Heart right ventricle (tissue), 16 donors: Measurements from ENCODE around the gene NECAB2. TPM values are rescaled to one million over a fixed set of nuclear protein-coding genes. Genes with fewer than 3 reads are reported as not detected.
A peak's percentile ranks its signal among the peaks of the same experiment; 100 is the strongest.

ENCODE experiments used
- ATAC-seq, 8 donors: fragments of 200-7000 bp; cut with Tn5 transposase; one replicate each; pipeline ENCODE4 v1.9.1; 2020; ENCODE audit warnings: mild to moderate bottlenecking in 8 of 8, moderate library complexity in 8 of 8, moderate number of reproducible peaks in 1 of 8
- DNase-seq, 2 donors: peaks; one replicate each; pipeline ENCODE4 v3.0.0-alpha.2; 2020
- H3K27ac ChIP-seq, 10 donors: fragments of 200-600 bp; sonication (generic) in 2 of 10; one replicate each; pipeline versions ENCODE4 v1.5.0 to v1.8.0; 2020 to 2022; ENCODE audit warnings: mild to moderate bottlenecking in 3 of 10
- H3K27me3 ChIP-seq, 7 donors: fragments of 200-600 bp; one replicate each; pipeline ENCODE4 v1.8.0; 2021 to 2022; ENCODE audit warnings: mild to moderate bottlenecking in 2 of 7
- H3K36me3 ChIP-seq, 9 donors: fragments of 200-600 bp; sonication (generic) in 1 of 9; one replicate each; pipeline versions ENCODE4 v1.5.0 to v1.8.0; 2020 to 2022; ENCODE audit warnings: mild to moderate bottlenecking in 2 of 9
- H3K4me1 ChIP-seq, 9 donors: fragments of 200-600 bp; sonication (generic) in 1 of 9; one replicate each; pipeline versions ENCODE4 v1.5.0 to v1.8.0; 2020 to 2022; ENCODE audit warnings: mild to moderate bottlenecking in 4 of 9
- H3K4me3 ChIP-seq, 10 donors: fragments of 200-600 bp; sonication (generic) in 2 of 10; one replicate each; pipeline versions ENCODE4 v1.5.0 to v1.8.0; 2020 to 2022; ENCODE audit warnings: mild to moderate bottlenecking in 7 of 10, moderate library complexity in 2 of 10
- H3K9me3 ChIP-seq, 11 donors: fragments of 200-600 bp in 10 of 11; sonication (generic) in 2 of 11; one replicate each; pipeline versions ENCODE4 v1.5.0 to v1.8.0; 2013 to 2022; ENCODE audit warnings: mild to moderate bottlenecking in 2 of 11, control low read depth in 1 of 11, moderate library complexity in 1 of 11
- WGBS, 2 donors: extraction: QIAGEN DNeasy Blood & Tissue Kit; methylation state at CpG; one replicate each; pipeline ENCODE4 v1.1.7; 2013; ENCODE audit warnings: inconsistent platforms in 1 of 2; 5-methylcytosine and 5-hydroxymethylcytosine counted together
- intact Hi-C, 10 donors: fragments of 100-400 bp; cut with DNase I; formaldehyde crosslinking; loops; one replicate each; pipeline versions ENCODE4 v1.11.1 to v1.14.2; 2022
- polyA plus RNA-seq, 2 donors: library from polyadenylated mRNA; stranded (reverse); fragments of 200-250 nt; gene quantifications; one replicate each; pipeline ENCODE4 v1.2.3, GENCODE V29; 2013
- total RNA-seq, 10 donors: library from RNA; stranded (reverse); fragmentation: NEBNext Ultra II Directional in 3 of 10; extraction: Animal tissue kit (Norgen Biotek cat#: 25700) in 3 of 10; gene quantifications; one replicate each; pipeline versions ENCODE4 v1.2.1 to v1.2.4, GENCODE V29; 2021 to 2023
- TF ChIP-seq, protein P1 (sequence below), 9 donors: fragments of 200-600 bp; sonication (generic) in 2 of 9; IDR thresholded peaks; one replicate each; pipeline versions ENCODE4 v1.5.0 to v1.8.0; 2021 to 2022; ENCODE audit warnings: antibody characterized with exemption in 9 of 9, mild to moderate bottlenecking in 5 of 9, moderate library complexity in 1 of 9
- donor health status: Arrhythmogenic right ventricular cardiomyopathy.
- donor health status: ischemic (EF 13 %, LVEDD 7.1; RV severe dilation, severe dysfunction).
- donor health status: healthy with polysubstance abuse.
- donor health status: DM: no; HTN: yes; CAD: no.
- donor health status: DM: no; HTN: no; CAD: no.
- donor health status: ischemic (EF 25% LVEDD 6.9; RV normal size, moderate dysfunction).
- donor health status: ischemic (EF 25% LVEDD 5.7; RV mildly dilated, moderate dysfunction).
- donor health status: healthy.
- donor health status: DM: yes; HTN: yes; CAD: no.
- donor health status: Ischemic cardiomyopathy.
- donor health status: ischemic (EF 35%, LVEDD 5.7; RV mildly dilated, moderate dysfunction).
- donor health status: nonischemic (EF 11% LVEDD 7.7; RV severe dilation, severe dysfunction).
- donor health status: DM: yes; HTN: yes; CAD: no.
- donor health status: PGD.
- donor health status: ischemic (EF 29% LVEDD 5.4; RV normal size, mild dysfunction).
- donor health status: nonischemic (EF 23%, LVEDD 6.1; RV moderate dilation, normal function).

NECAB2 gene
- total and polyA plus RNA-seq, 12 donors, result 0.32 to 3.2 (median 1.0) TPM

DNA sequence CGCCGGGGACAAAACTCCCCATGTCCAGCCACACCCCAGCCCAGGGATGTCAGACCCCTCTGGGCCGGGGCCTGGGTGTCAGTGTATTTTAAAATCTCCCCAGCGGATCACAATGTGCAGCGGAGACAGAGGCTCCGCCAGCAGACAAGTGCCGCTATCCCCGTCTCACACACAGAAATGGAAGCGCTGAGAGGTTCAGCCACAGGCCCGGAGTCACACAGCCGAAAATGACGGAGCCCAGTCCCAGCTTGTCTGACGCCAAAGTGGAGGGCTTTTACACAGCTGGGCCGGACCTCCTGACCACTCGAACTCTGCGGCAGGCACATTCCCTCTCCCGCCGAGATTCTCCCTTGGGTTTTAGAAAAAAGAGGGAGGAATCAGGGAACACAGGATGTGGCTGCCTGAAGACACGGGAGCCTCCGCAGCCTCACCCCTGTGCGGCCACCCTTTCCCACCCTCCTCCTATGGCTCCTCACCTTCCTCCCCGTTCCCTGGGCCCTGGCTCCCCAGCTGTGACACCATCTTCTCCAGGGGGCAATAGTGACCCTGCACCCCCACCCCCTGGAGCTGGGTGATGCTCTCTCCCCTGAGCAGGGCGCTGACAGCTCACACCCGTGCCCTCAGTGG, 21.8 kb upstream of the NECAB2 start:
- intact Hi-C loops, result no loop called here
- H3K4me3 ChIP-seq, result no peak overlapping the region
- H3K27ac ChIP-seq, result no peak overlapping the region
- H3K4me1 ChIP-seq, result peaks cover 0 to 10% (median 0%) of the 10 kb centered on the region in 9 donors
- WGBS, 2 donors, result 75 to 78% methylated on average over 24 of the region's 24 CpGs
- ATAC-seq (peak in 4 of 8 donors; percentile 18 to 37 (median 22)), DNase-seq (no peak)
- H3K36me3 ChIP-seq, result no peaks in the 10 kb centered on the region
- H3K9me3 ChIP-seq, result no peaks in the 10 kb centered on the region
- TF ChIP-seq, protein P1, sequence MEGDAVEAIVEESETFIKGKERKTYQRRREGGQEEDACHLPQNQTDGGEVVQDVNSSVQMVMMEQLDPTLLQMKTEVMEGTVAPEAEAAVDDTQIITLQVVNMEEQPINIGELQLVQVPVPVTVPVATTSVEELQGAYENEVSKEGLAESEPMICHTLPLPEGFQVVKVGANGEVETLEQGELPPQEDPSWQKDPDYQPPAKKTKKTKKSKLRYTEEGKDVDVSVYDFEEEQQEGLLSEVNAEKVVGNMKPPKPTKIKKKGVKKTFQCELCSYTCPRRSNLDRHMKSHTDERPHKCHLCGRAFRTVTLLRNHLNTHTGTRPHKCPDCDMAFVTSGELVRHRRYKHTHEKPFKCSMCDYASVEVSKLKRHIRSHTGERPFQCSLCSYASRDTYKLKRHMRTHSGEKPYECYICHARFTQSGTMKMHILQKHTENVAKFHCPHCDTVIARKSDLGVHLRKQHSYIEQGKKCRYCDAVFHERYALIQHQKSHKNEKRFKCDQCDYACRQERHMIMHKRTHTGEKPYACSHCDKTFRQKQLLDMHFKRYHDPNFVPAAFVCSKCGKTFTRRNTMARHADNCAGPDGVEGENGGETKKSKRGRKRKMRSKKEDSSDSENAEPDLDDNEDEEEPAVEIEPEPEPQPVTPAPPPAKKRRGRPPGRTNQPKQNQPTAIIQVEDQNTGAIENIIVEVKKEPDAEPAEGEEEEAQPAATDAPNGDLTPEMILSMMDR (IDR thresholded peaks at IDR 0.05), result no peak
- no peaks in the 10 kb centered on the region for H3K27me3 ChIP-seq

DNA sequence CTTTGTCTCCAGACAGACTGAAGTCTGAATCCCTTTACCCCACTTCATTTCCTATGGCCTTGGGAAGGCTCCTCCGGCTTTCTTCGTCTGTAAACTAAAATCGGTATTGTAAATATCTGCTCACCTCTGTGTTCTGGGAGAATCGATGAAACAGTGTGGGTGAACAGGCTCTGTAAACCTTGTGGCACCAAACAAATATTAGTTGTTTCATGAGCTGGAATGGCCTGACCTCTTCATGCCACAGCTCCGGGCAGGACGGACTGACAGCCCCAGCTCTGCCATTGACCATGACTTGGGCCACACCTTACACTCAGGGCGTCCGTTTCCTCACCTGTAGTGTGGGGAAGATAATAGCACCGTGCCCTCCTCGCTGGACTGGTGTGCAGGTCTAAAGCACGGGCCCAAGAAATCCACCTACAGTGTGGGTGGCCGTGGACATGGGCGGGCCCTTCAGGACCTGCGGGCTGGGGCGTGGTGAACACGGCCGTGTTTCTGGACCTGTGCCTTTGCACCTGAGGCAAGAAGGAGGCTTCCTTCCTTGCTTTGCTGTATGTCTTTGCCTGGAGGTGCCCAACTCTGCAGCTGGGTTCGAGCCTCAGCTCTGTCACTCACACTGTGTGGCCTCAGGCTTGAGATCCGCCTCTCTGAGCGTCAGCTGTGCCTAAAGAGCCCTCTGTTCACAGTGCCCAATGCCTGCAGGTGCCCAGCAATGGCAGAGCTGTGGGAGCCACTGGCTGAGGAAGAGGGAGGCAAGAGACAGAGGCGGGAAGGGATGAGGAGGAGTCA, 21.1 kb upstream of the NECAB2 start:
- 91% methylated on average over 21 of the region's 21 CpGs for WGBS, 2 donors

DNA sequence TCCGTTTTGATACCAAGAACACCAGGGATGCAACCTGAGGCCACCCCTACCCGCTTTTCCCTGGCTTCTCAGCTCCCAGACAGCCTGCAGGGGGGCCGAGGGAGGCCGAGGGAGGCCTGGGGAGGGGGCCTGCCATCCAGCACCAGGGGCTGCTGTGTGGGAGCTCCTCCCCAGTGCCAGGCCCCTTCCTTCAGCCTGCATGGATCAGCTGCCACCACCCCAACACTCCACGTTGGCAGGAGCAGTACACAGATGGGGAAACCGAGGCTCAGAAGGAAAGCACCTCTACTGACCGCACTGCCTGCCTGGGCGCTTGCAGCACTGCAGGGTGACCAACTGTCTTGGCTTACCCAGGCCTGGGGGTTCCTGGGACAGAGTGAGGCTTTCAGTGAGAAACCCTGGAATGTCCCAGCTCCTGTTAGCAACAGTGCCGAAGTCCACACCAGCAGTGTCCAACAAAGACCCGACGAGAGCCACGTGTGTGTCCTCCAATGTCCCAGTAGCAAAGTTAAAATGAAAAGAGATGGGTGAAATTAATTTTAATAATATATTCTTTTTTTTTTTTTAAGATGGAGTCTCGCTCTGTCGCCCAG, 20.3 kb upstream of the NECAB2 start:
- Histone ChIP-seq H3K9me3 (no peaks in the 10 kb centered on the region), H3K36me3 (no peaks in the 10 kb centered on the region), H3K4me1 (peaks cover 2 to 16% (median 5%) of the 10 kb centered on the region in 9 donors), H3K4me3 (no peak overlapping the region), H3K27ac (no peak overlapping the region), H3K27me3 (no peaks in the 10 kb centered on the region)
- ATAC-seq, result no peak
- TF ChIP-seq, protein P1 (IDR thresholded peaks at IDR 0.05), result no peak
- intact Hi-C loops, result no loop called here
- WGBS, 2 donors, result 91 to 93% methylated on average over 14 of the region's 14 CpGs
- no peak for DNase-seq

More for the DNA sequence above, 21.1 kb upstream of the NECAB2 start:
- DNase-seq (no peak), ATAC-seq (peak in 1 of 8 donors; percentile 18)
- TF ChIP-seq, protein P1 (IDR thresholded peaks at IDR 0.05), result no peak
- intact Hi-C loops, result no loop called here
- Histone ChIP-seq H3K27me3 (no peaks in the 10 kb centered on the region), H3K4me3 (no peak overlapping the region), H3K9me3 (no peaks in the 10 kb centered on the region), H3K36me3 (no peaks in the 10 kb centered on the region), H3K4me1 (peaks cover 0 to 10% (median 0%) of the 10 kb centered on the region in 9 donors), H3K27ac (no peak overlapping the region)

GRCh38 chr16:83948914-83949723, 18.9 kb upstream of the NECAB2 start:
- ATAC-seq, result no peak
- intact Hi-C loops, result no loop called here
- no peak overlapping the region for H3K4me3 ChIP-seq
- no peaks in the 10 kb centered on the region for H3K36me3 ChIP-seq
- DNase-seq, result no peak
- no peaks in the 10 kb centered on the region for H3K27me3 ChIP-seq
- H3K27ac ChIP-seq, result no peak overlapping the region
- H3K4me1 ChIP-seq, result peaks cover 7 to 20% (median 18%) of the 10 kb centered on the region in 9 donors
- no peaks in the 10 kb centered on the region for H3K9me3 ChIP-seq
- TF ChIP-seq, protein P1 (IDR thresholded peaks at IDR 0.05), result no peak
- WGBS, 2 donors, result 87 to 95% methylated on average over 13 of the region's 13 CpGs
